ENCODE measurements around the gene GTSF1L. TPM values are rescaled to one million over a fixed set of nuclear protein-coding genes. Genes with fewer than 3 reads are reported as not detected.

The GTSF1L gene
- total RNA-seq, 1 donor from 2014 or later = not detected

DNA sequence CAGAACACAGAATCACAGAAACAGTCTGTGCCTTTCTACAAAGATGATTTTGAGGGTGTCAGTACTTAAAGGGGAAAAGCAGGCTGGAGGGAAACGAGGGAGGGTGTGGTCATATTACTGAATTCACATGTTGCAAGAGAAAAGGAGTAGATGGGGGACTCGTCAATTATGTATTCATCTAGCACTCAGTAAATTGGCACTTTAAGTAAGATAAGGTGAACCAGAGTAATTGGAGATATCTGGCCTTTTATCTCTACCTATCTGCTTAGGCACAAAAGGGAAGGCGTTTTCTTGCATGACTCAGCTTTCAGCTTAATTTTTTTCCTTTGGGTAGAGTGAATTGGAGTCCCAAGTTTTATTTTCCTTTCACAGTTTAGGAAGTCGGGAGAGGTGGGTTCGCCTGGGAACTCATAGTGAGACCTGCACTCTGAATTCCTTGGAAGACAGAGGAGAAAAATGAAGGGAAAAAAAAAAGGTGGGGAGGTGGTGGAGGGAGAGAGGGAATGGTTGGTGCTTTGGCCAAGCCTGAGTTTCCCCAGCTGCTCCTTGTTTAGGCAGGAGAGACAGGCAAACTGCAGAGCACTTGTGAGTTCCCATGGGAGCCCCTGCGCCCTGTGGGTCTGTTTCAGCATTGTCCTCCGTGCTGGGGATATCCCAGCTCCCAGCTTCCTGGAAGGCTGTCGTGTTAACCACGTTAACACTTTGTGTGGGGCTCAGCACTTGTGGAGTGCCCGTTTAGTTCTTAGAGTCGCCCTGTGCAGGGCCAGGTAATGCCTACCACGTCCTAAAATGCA, 19.7 kb upstream of the GTSF1L start:
- DNase-seq = no peak
- peak overlapping the region; percentile 8 for H3K4me3 Mint-ChIP-seq (ENCODE audit: unreplicated experiment)
- H3K36me3 Mint-ChIP-seq (ENCODE audit: unreplicated experiment) = no peaks in the 10 kb centered on the region
- H3K4me1 Mint-ChIP-seq (ENCODE audit: low read depth, unreplicated experiment) = peaks cover 1% of the 10 kb centered on the region
- H3K27me3 Mint-ChIP-seq (ENCODE audit: unreplicated experiment) = no peaks in the 10 kb centered on the region
- no peak overlapping the region for H3K27ac Mint-ChIP-seq (ENCODE audit: unreplicated experiment)
- peaks cover 3% of the 10 kb centered on the region for H3K9me3 Mint-ChIP-seq (ENCODE audit: unreplicated experiment)
- TF ChIP-seq, protein P1, sequence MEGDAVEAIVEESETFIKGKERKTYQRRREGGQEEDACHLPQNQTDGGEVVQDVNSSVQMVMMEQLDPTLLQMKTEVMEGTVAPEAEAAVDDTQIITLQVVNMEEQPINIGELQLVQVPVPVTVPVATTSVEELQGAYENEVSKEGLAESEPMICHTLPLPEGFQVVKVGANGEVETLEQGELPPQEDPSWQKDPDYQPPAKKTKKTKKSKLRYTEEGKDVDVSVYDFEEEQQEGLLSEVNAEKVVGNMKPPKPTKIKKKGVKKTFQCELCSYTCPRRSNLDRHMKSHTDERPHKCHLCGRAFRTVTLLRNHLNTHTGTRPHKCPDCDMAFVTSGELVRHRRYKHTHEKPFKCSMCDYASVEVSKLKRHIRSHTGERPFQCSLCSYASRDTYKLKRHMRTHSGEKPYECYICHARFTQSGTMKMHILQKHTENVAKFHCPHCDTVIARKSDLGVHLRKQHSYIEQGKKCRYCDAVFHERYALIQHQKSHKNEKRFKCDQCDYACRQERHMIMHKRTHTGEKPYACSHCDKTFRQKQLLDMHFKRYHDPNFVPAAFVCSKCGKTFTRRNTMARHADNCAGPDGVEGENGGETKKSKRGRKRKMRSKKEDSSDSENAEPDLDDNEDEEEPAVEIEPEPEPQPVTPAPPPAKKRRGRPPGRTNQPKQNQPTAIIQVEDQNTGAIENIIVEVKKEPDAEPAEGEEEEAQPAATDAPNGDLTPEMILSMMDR (IDR thresholded peaks at IDR 0.05; ENCODE audit: partially characterized antibody, unreplicated experiment) = no peak

- Mint-ChIP-seq H3K9me3 (ENCODE audit: unreplicated experiment) (peaks cover 1% of the 10 kb centered on the region), H3K27me3 (ENCODE audit: unreplicated experiment) (no peaks in the 10 kb centered on the region), H3K4me3 (ENCODE audit: unreplicated experiment) (no peak overlapping the region), H3K36me3 (ENCODE audit: unreplicated experiment) (no peaks in the 10 kb centered on the region), H3K27ac (ENCODE audit: unreplicated experiment) (no peak overlapping the region), H3K4me1 (ENCODE audit: low read depth, unreplicated experiment) (peaks cover 1% of the 10 kb centered on the region)
- TF ChIP-seq, protein P1 (IDR thresholded peaks at IDR 0.05; ENCODE audit: partially characterized antibody, unreplicated experiment) = no peak
- no peak for DNase-seq
Measured at GRCh38 chr20:43744966-43745730, 18.3 kb upstream of the GTSF1L start.

DNA sequence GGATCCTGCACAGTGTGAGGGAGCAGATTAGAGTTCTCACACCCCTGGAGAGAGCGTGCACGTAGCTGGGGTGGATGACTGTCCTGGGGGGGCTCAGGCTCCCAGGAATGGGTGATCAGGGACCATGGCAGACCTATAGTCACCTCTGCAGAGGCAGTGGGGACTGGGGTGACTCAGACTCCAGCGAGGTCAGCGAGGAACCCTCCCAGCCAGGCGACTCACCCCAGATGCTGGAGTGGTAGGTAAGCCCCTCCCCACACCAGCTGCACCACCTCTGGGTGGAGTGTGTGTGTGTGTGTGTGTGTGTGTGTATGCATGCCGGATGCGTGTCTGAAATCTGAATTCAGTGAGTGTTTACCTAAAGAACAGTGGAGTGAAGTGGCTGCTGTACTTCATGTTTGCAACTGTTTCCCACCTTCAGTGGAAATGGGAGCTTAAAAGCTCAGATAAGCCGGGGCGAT, 17.4 kb upstream of the GTSF1L start:
- Mint-ChIP-seq H3K4me1 (ENCODE audit: low read depth, unreplicated experiment) (peaks cover 4% of the 10 kb centered on the region), H3K9me3 (ENCODE audit: unreplicated experiment) (no peaks in the 10 kb centered on the region), H3K27me3 (ENCODE audit: unreplicated experiment) (no peaks in the 10 kb centered on the region), H3K27ac (ENCODE audit: unreplicated experiment) (no peak overlapping the region), H3K4me3 (ENCODE audit: unreplicated experiment) (no peak overlapping the region), H3K36me3 (ENCODE audit: unreplicated experiment) (no peaks in the 10 kb centered on the region)
- TF ChIP-seq, protein P1 (IDR thresholded peaks at IDR 0.05; ENCODE audit: partially characterized antibody, unreplicated experiment) = no peak
- DNase-seq = no peak

GRCh38 chr20:43740642-43741041, 13.8 kb upstream of the GTSF1L start:
- TF ChIP-seq, protein P1 (IDR thresholded peaks at IDR 0.05; ENCODE audit: partially characterized antibody, unreplicated experiment) = no peak

More at GRCh38 chr20:43740642-43741041, 13.8 kb upstream of the GTSF1L start:
- Mint-ChIP-seq H3K27me3 (ENCODE audit: unreplicated experiment) (no peaks in the 10 kb centered on the region), H3K4me3 (ENCODE audit: unreplicated experiment) (no peak overlapping the region), H3K4me1 (ENCODE audit: low read depth, unreplicated experiment) (peaks cover 2% of the 10 kb centered on the region), H3K27ac (ENCODE audit: unreplicated experiment) (no peak overlapping the region), H3K9me3 (ENCODE audit: unreplicated experiment) (no peaks in the 10 kb centered on the region), H3K36me3 (ENCODE audit: unreplicated experiment) (no peaks in the 10 kb centered on the region)
- no peak for DNase-seq
